GM21737 (cell line): ENCODE measurements around the gene CEP128.
A peak's percentile ranks its signal among the peaks of the same experiment; 100 is the strongest.
"Not testable (repeated sequence)": the region's sequence is repeated elsewhere in the genome, so short reads cannot be mapped to it uniquely, and the experiment has no call there.

Experiments used
- ATAC-seq: cut with Tn5 transposase; IDR thresholded peaks from one replicate; pipeline ENCODE4 v1.9.1; 2021; ENCODE audit warnings: mild to moderate bottlenecking, moderate library complexity; ENCODE audit not compliant: unreplicated experiment

Gene CEP128

DNA sequence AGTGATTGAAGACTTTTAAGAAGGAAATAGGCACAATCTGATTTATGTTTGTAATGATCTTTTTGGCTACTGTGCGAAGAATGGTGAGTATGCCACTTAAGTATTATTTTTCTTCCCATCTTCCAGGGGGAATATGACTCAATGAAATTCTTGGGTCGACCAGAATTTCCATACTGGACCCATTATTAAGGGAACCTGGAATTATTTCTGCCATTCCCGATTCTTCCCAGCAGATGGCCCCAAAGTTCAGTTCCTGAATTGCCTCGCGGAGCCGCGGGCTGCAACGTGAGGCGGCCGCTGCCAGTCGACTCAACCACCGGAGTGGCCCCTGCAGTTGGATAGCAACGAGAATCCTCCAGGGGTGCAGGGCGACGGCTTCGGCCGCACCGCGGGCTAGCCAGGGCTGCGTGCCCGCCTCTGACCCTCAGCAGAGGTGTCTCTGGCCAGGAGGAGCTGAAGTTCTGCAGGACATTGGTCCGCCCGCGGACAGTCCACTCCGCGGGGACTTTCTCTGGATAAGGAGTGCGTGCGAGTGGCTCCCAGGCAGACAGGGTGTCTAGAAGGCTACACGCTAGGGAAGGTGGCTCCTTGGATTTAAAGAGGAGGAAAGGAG lies 13.3 kb upstream of the CEP128 start:
- ATAC-seq = no peak

DNA sequence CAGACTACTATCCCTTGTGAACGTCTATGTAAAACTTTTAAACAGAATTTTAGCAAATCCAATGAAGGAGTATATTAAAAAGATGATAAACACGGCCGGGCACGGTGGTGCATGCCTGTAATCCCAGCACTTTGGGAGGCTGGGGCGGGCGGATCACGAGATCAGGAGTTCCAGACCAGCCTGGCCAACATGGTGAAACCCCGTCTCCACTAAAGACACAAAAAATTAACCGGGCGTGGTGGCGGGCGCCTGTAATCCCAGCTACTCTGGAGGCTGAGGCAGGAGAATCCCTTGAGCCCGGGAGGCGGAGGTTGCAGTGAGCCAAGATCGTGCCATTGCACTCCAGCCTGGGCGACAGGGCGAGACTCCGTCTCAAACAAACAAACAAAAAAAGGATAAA lies 11.7 kb upstream of the CEP128 start:
- not testable (repeated sequence) for ATAC-seq

DNA sequence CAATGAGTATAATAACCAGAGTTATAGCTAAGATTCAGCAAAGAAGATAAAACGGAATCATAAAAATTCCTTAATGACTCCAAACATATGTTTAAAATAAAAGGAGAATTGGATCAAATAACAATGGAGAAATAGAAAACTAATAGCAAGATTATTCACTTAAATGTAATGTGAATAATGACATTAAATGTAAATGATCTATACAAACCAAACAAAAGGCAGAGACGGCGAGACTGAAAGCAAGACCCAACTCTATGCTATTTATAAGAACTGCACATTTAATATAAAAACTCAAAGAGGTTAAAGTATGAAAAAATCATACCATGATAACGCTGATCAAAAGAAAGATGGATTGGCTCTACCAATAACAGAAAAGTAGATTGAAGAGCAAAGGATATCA lies 10.0 kb upstream of the CEP128 start:
- ATAC-seq = no peak

DNA sequence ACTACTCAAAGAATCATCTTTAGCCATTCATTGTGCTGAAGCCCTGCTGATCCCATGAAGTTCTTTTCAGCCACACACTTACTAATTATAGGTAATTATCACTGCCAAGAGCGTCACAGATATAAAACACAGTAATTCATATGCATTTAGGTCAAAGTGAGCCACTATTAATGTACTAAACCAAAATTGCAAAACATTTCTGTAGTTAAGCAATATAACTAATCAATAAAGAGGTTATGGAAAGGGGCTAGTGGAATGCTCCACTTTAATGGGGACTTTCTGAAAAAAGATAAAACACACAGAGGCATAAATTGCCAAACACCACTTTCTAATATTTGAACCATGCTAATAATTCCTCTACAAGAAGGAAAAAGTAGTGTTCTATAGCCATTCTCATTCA lies 6.8 kb upstream of the CEP128 start:
- no peak for ATAC-seq

DNA sequence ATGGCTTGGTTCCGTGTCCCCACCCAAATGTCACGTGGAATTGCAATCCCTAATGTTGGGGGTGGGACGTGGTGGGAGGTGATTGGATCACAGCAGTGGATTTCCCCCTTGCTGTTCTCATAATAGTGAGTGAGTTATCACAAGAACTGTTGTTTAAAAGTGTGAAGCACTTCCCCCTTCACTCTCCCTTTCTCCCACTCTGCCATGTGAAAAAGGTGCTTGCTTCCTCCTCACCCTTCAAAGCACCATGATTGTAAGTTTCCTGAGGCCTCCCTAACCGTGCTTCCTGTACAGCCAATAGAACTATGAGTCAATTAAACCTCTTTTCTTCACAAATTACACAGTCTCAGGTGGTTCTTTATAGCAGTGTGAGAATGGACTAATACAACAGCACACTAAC lies 5.3 kb upstream of the CEP128 start:
- no peak for ATAC-seq

DNA sequence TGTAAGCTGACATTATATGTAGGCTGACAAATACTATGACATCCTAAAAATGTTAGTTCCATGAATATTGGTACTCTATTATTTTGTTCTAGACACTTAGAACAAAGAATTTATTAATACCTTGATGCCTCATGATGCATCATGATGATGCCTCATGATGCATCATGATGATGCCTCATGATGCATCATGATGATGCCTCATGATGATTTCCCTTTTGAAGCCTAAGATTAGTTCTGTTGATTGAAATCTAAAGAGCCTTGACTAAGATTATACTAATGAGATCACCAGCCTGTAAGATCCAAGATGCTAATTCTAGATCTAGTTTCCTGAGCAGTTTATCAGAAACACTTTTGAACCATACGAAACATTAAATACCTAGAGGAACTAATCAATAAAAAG lies 4.6 kb upstream of the CEP128 start:
- ATAC-seq = no peak

DNA sequence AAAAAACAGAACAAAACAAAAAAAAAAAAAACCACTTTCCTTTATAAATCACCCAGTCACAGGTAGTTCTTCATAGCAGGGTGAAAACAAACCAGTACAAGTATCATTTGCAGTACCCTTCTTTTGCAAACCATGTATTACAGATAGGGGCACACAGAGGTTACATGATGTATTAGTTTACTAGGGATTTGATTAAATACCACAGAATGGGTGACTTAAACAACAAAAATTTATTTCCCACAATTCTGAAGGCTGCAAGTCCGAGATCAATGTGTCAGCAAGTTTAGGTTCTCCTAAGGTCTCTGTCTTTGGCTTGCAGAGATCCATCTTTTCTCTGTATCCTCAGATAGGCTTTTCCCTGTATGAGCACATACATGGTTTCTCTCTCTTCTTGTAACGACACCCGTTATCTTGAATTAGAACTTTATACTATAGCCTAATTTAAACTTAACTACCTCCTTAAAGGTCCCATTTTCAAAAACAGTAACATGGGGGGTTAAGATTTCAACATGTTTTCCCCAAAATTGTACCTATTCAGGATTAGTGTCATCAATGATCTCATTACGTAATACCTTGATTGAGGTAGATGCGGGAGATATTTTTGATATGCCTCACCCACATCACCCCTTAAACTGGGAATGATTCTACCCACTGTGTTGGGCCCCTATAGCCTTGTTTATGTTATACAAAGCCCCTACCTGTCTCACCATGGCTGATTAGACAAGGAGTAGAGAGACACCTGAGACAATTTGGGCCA lies 3.5 kb upstream of the CEP128 start:
- ATAC-seq = no peak

DNA sequence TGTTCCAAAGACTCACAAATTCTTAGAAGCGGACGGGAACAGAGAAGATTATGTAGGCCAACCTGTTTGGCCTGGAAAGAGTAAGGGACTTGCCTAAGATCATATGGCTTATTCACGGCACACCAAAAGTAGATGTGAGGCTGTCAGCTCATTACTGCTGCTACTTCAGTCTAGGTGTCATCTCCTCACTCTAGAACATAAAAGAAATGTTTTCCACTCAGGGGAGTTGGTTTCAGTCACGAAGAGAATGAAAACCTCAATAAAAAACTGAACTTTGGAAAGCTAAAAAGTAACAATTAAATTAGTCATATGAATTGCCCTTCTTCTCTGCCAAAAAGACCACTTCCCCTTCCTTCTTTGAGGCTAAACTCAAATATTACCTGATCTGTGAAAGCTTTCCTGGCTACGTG lies 658 bp upstream of the CEP128 start:
- ATAC-seq = peak; percentile 6

DNA sequence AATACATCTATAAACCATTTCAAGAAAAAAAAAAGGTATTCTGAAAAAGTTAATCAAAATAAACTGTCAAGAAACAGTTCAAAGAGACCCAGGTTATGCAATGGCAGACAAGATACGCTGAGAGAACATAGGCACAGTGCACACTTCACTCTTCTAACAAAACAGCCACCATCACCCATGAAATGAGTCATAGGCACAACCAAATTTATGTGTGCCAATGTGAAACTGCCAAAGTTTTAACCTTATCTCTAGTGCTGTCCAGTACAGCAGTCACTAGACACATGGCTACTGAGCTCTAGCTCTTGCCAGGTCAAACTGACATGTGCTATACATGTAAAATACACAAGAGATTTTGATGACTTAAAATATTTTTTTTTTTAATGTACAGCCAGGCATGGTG lies 1.4 kb downstream of the CEP128 start:
- no peak for ATAC-seq

DNA sequence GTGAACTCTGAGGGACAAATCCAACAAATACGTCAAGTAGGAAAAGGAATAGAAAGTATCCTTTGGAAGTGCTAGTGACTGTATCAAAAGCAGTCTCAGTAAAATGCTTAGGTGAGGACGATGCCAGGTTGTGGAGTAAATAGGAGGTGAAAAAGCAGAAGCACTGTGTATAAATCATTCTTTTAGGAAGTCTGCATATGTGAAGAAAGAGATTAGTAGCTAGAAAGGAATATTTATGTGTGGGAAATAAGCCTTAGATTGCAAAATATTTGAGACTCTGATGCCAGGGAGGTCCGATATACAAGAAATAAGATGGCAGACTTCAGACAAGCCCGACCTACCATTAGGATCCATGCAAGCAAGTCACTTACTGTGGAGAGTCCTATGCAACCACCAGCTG lies 7.9 kb downstream of the CEP128 start:
- no peak for ATAC-seq

DNA sequence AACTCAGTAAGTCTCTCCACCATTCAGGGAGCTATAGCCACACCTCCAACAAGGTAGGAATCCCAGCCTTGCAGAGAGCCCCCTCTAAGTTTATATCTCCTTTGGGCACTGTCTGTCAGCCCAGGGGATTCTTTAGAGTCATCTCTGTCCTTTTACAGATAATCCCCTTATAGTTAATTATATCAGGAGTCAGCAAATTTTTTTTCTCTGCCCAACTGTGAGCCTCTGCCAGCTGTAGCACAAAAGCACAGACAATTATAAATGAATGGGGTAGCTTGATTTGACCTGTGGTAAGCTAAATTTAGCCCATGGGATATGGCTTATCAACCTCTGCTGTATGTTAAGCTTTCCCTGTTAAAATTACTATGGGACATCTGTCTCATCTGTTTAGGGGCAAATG lies 8.3 kb downstream of the CEP128 start:
- ATAC-seq = no peak

DNA sequence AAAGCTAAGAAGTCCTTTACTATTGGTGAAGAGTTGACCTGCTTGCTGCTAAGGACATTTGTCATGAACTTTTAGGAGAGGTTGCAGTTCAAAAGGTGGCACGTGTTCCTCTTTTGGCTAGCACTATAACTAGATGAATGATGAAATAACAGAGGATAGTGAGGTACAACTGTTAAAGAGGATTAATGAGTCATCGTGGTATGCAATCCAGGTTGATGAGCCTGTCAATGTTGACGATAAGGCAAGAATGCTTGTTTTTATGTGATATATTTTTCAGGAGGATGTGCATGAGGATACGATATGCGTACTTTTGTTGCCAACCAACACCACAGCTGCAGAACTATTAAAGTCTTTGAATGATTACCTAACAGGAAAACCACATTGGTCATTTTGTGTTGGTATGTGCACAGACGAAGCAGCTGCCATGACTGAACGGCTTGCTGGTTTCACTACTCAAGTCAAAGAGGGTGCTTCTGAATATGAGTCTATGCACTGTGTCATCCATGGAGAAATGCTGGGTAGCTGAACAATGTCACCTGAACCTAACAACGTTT lies 10.6 kb downstream of the CEP128 start:
- peak; percentile 98 for ATAC-seq

DNA sequence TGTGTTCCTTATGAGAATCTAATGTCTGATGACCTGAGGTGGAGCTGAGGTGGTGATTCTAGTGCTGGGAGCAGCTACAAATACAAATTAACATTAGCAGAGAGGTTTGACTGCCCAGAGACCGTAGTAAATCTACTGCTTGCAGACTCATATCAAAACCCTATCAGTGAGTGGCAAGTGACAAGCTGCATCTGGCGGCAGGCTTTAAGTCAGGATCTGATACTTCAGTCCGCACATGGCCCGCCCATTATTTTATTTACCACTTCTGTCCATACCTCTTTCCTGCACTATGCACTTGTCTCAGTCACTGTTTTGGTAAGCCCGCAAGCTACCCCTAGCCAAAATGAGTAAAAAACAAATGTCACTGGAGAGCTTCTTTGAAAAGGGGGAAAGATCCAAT lies 11.4 kb downstream of the CEP128 start:
- ATAC-seq = no peak

DNA sequence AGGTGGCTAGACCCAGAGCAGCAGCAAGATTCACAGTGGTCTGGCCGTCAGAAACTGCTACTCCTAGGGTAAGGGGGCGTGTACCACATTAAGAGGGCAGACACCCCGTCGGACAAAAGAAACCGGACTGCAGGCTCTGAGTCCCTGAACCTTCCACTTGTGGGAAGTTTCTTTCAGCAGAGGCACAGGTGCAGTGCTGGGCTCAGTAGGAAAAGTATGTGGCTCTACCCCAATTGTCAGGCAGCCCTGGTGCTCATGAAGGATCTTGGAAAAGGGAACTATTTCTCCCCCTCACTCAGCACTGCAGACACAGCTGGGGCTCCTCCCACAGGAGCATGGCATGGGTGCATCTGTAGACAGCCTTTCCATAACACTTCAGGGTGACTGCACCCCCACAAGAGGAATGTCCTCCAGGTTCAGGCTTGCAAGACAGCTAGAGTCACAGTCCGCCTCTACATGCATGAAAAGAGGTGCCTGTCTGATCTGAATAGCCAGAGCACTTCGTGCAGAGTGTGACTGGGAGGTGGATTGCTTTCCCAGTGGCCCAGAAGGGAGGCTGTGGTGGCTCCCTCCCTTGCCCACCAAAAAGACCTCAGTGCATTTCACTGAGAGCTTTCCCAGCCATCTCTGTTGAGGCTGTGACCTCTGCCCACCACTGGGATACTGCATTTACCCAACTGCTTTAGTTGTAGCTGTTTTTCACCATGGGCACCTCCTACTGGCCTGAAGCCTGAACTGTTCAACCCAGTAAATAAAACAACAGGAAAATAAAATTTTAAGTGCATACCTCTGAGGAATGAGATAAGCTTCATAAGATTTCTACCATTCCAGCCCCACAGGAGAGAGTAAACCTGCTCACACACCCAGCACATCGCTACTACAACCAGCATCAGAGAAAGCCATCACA lies 14.2 kb downstream of the CEP128 start:
- ATAC-seq = no peak

DNA sequence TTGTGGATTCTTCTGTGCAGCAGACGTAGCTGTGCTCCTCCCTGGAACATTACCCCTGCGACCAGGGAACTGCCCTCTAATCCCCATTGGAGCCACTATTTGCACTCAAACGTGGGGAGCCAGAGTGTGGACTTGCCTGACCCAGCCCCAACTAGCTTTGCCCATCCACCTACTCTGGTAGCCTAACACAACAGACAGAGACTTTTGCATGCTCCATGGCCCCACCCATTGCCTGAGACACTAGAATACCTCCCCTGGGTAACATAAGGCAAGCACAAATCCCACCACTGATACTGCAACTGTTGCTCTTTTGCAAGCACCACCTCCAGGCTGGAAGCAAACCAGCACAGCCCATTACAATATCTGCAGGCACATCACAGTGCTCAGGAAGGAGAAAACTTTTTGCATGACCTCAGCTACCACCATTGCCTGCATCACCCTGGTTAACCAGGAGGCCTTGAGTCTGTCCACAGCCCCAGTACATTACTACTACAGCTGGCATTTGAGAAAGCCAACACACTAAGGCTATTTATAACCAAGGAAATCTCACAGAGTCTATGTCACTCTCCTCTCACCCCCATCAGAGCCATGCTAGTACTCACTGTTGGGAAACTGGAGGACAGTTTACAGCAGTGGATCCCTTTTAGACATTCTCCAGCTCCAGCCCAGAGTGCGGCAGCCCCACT lies 15.0 kb downstream of the CEP128 start:
- ATAC-seq = no peak

DNA sequence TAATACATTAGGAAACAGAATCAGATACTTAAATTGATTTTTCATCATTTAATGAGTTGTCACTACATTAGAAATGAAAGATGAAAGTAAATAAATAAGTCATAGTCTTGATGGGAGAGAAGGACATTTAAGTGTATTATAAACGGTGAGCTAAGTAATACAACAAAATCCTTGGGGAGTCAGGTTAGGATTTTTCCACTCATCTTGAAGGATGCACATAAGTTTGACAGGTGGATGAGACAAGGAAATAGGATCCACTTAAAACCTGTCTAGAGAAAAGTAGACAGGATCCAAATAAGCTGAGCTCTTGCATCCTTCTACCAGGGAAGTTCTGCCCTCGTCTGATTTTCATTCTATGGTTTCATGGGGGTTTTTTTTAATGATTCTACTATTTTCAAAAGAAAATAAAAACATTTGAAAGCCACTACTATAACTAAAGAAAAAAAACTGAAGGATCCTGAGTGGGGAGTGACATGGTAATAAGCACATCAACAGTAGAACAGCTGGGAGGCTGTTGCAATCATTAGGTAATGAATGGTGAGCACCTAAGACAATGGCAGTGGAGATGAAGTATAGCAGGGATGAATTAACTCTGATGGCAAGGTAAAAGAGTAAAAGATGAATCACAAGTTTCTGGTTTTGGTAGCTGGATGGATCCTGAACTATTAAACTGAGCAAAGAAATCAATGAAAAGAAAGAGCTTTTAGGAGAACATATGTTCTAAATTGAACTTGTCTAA lies 17.0 kb downstream of the CEP128 start:
- no peak for ATAC-seq

DNA sequence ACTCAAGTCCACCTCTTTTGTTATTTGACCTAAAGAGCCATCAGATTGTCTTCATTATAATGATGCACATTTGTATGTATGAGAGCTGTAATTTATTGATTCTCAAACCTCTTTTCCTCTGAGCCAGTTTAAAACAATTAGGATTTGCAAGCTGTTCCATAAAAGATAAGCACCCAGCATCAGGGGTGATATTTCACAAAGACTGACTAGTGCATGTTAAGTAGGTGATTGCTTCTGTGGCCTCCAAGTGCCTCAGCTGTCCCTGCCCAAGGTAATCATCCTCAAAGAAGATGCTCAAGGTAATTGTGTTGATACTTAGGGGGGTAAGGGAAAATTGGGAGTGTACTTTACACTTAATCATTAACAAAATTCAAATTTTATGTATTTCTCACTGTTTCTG lies 18.2 kb downstream of the CEP128 start:
- no peak for ATAC-seq

DNA sequence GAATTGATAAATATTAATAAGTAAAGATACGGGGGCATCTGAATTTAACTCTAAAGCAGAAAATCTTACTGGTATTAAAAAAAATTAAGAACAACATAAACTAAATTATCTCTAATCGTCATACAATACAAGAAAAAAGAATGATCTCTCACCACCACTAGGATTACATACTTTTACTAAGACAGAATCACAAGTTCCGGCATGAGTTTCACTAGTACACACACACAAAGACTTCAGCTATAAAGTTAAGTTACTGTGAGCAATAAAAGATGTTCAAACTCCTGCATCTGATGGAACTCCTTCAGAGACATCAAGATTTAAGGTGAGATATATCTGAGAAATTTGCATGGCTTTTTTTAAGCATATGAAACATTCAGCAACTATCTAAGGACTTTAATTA lies 21.9 kb downstream of the CEP128 start:
- ATAC-seq = no peak

DNA sequence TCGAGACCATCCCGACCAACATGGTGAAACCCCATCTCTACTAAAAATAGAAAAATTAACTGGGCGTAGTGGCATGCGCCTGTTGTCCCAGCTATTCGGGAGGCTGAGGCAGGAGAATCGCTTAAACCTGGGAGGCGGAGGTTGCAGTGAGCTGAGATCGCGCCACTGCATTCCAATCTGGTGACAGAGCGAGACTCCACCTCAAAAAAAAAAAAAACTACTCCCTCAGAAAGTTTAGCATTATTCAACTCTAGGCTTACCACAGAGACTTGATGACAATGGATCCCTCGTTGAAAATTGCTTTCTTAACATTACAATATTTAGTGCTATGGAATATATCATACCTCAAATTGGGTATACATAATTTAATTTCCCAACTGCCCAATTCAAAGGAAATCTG lies 29.5 kb downstream of the CEP128 start:
- not testable (repeated sequence) for ATAC-seq

DNA sequence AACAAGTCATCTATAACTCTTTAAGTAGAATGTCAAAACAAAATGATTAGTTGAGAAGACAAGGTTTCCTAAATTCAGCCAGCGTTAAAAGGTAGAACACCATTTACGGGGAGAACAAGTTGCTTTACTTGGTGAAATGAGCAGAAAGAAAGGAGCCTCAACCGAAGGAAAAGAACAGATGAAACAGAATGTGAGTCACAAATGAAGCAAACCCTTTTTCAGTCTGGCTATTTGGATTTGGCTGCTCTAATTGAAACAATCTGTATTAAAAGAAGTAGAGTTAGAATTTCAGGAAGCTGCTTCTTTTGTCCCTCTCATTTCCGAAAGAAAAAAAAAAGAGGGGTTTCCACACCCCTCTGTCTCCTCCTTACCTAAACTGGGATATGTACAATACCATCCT lies 34.6 kb downstream of the CEP128 start:
- no peak for ATAC-seq
